HCT116 (cell line): ENCODE measurements around the gene MAEA. TPM values are rescaled to one million over a fixed set of nuclear protein-coding genes. Genes with fewer than 3 reads are reported as not detected.

Source experiments
- ATAC-seq: fragments of 200-7000 bp; cut with Tn5 transposase; 2 replicates; pipeline ENCODE4 v1.9.1; 2020; ENCODE audit warnings: mild to moderate bottlenecking, moderate library complexity
- BruUV-seq: library from RNA; stranded (reverse); fragments of 400-500 nt; replicated peaks from 2 replicates; lab custom pipeline; 2021; lab: Mats Ljungman, UMichigan
- CTCF ChIA-PET: fragments of 300-600 bp; sonication (Branson Sonifier 250); formaldehyde crosslinking; loops from one replicate; lab custom pipeline; 2021; ENCODE audit warnings: antibody characterized with exemption; lab: Charles Lee
- POLR2A ChIA-PET: fragments of 300-600, 350-600 bp; sonication (Branson Sonifier 250); formaldehyde crosslinking; loops from one replicate; lab custom pipeline; 2021; ENCODE audit warnings: antibody characterized with exemption; lab: Charles Lee
- RAD21 ChIA-PET, 2 experiments: fragments of 300-600 bp; sonication (Branson Sonifier 250); formaldehyde crosslinking; loops; one replicate each; lab custom pipeline; 2023; ENCODE audit warnings: low total read pairs in 2 of 2; ENCODE audit not compliant: uncharacterized antibody in 2 of 2, unreplicated experiment in 2 of 2, low non-redundant PET in 1 of 2; lab: Charles Lee
- DNase-seq: peaks from one replicate; pipeline ENCODE4 v3.0.0-alpha.2; 2010; ENCODE audit warnings: low read depth, low spot score
- H2AFZ ChIP-seq: fragments of 200-600 bp; shearing (Covaris generic), sonication (generic); 2 replicates; pipeline ENCODE4 v1.6.1; 2017; ENCODE audit warnings: low read depth, mixed run types, mixed read lengths, antibody characterized with exemption, low read length; ENCODE audit not compliant: poor library complexity, severe bottlenecking
- H3K27ac ChIP-seq: 2 replicates; pipeline ENCODE4 v1.5.1; 2012; ENCODE audit warnings: low read depth, low read length
- H3K27me3 ChIP-seq: fragments of 200-600 bp; sonication (generic); 2 replicates; pipeline ENCODE4 v1.6.1; 2016; ENCODE audit warnings: mixed run types, low read length, mixed read lengths; ENCODE audit not compliant: insufficient read depth
- H3K36me3 ChIP-seq, 2 experiments: fragments of 200-500 bp in 1 of 2; fragments of 200-600 bp in 1 of 2; sonication (Bioruptor generic) in 1 of 2; sonication (generic) in 1 of 2; 2 replicates each; pipeline versions ENCODE4 v1.5.1 to v1.6.1; 2014 to 2016; ENCODE audit warnings: low read length in 2 of 2, inconsistent platforms in 1 of 2, mixed read lengths in 1 of 2, mixed run types in 1 of 2; ENCODE audit not compliant: insufficient read depth in 2 of 2, control insufficient read depth in 1 of 2
- H3K4me1 ChIP-seq, 2 experiments: fragments of 200-600 bp in 1 of 2; sonication (generic) in 1 of 2; 2 replicates each; pipeline versions ENCODE4 v1.5.1 to v1.6.1; 2012 to 2017; ENCODE audit warnings: low read length in 2 of 2, inconsistent platforms in 1 of 2, mild to moderate bottlenecking in 1 of 2, mixed read lengths in 1 of 2, mixed run types in 1 of 2, moderate library complexity in 1 of 2; ENCODE audit not compliant: insufficient read depth in 2 of 2, control insufficient read depth in 1 of 2
- H3K4me2 ChIP-seq: fragments of 200-600 bp; sonication (generic); 2 replicates; pipeline ENCODE4 v1.6.1; 2017; ENCODE audit warnings: mixed run types, low read length, mixed read lengths
- H3K4me3 ChIP-seq, 2 experiments: fragments of 200-600 bp in 1 of 2; sonication (generic) in 1 of 2; replicated peaks in 1 of 2; 2 replicates each; pipeline ENCODE4 v1.5.1; 2011 to 2016; ENCODE audit warnings: low read length in 2 of 2, control low read depth in 1 of 2, low read depth in 1 of 2, mild to moderate bottlenecking in 1 of 2, mixed read lengths in 1 of 2, mixed run types in 1 of 2
- H3K79me2 ChIP-seq: fragments of 200-600 bp; sonication (generic); 2 replicates; pipeline ENCODE4 v1.6.1; 2017; ENCODE audit warnings: mild to moderate bottlenecking, mixed run types, low read length, moderate library complexity, mixed read lengths; ENCODE audit not compliant: insufficient read depth
- H3K9ac ChIP-seq: fragments of 200-600 bp; sonication (generic); 2 replicates; pipeline ENCODE4 v1.6.1; 2016; ENCODE audit warnings: low read length, mixed read lengths
- H3K9me2 ChIP-seq: fragments of 200-600 bp; sonication (generic), shearing (Covaris generic); 2 replicates; pipeline ENCODE4 v1.6.1; 2017; ENCODE audit warnings: mixed run types, mild to moderate bottlenecking, moderate library complexity; ENCODE audit not compliant: insufficient read depth
- H3K9me3 ChIP-seq, 2 experiments: fragments of 200-500 bp in 1 of 2; fragments of 200-600 bp in 1 of 2; sonication (Bioruptor generic) in 1 of 2; sonication (generic) in 1 of 2; 2 replicates each; pipeline ENCODE4 v1.6.1; 2014 to 2017; ENCODE audit warnings: low read length in 2 of 2, mixed read lengths in 2 of 2, inconsistent platforms in 1 of 2, low read depth in 1 of 2, mild to moderate bottlenecking in 1 of 2, mixed run types in 1 of 2, moderate library complexity in 1 of 2; ENCODE audit not compliant: control insufficient read depth in 1 of 2, insufficient read depth in 1 of 2
- H4K20me1 ChIP-seq: fragments of 200-600 bp; sonication (generic), shearing (Covaris generic); 2 replicates; pipeline ENCODE4 v1.6.1; 2017; ENCODE audit warnings: mixed run types, mild to moderate bottlenecking, moderate library complexity; ENCODE audit not compliant: insufficient read depth
- CTCF ChIP-seq, 3 experiments: fragments of 200-600 bp in 1 of 3; sonication (generic) in 1 of 3; IDR thresholded peaks in 2 of 3; conservative IDR thresholded peaks in 1 of 3; 2 replicates each; pipeline ENCODE4 v1.5.1; 2012 to 2017; ENCODE audit warnings: low read depth in 2 of 3, low read length in 2 of 3, antibody characterized with exemption in 1 of 3, borderline replicate concordance in 1 of 3, control low read depth in 1 of 3, mild to moderate bottlenecking in 1 of 3, mixed read lengths in 1 of 3, mixed run types in 1 of 3, moderate library complexity in 1 of 3; ENCODE audit not compliant: insufficient read depth in 1 of 3
- EZH2 ChIP-seq: fragments of 200-600 bp; sonication (generic); IDR thresholded peaks from 2 replicates; pipeline ENCODE4 v1.6.1; 2017; ENCODE audit warnings: antibody characterized with exemption, mixed run types
- EZH2phosphoT487 ChIP-seq: fragments of 200-600 bp; IDR thresholded peaks from 2 replicates; pipeline ENCODE4 v1.6.1; 2018; ENCODE audit warnings: antibody characterized with exemption, borderline replicate concordance
- MAX ChIP-seq: IDR thresholded peaks from 2 replicates; pipeline ENCODE4 v1.6.1; 2012
- POLR2A ChIP-seq: IDR thresholded peaks from 2 replicates; pipeline ENCODE4 v1.7.0; 2011; ENCODE audit warnings: borderline replicate concordance; ENCODE audit not compliant: insufficient read depth, insufficient read length; ENCODE audit errors: extremely low read depth
- POLR2AphosphoS5 ChIP-seq: IDR thresholded peaks from 2 replicates; pipeline ENCODE4 v1.6.1; 2011; ENCODE audit warnings: mild to moderate bottlenecking, low read depth, low read length, moderate library complexity
- RAD21 ChIP-seq: IDR thresholded peaks from 2 replicates; pipeline ENCODE4 v1.6.1; 2012; ENCODE audit warnings: low read depth, mild to moderate bottlenecking
- SP1 ChIP-seq: IDR thresholded peaks from 2 replicates; pipeline ENCODE4 v1.6.1; 2012; ENCODE audit warnings: low read depth
- YY1 ChIP-seq: IDR thresholded peaks from 2 replicates; pipeline ENCODE4 v1.6.1; 2011; ENCODE audit warnings: low read length, low read depth, moderate library complexity, mild to moderate bottlenecking; ENCODE audit not compliant: insufficient replicate concordance; ENCODE audit errors: extremely low read depth
- ZFX ChIP-seq: fragments of 450-650 bp; IDR thresholded peaks from 2 replicates; pipeline ENCODE4 v1.6.1; 2017
- ZNF274 ChIP-seq: fragments of 200-500 bp; sonication (Bioruptor generic); IDR thresholded peaks from 2 replicates; pipeline ENCODE4 v1.6.1; 2014; ENCODE audit warnings: mild to moderate bottlenecking, low read depth, low read length, inconsistent platforms
- intact Hi-C: fragments of 100-400 bp; cut with micrococcal nuclease; formaldehyde crosslinking; loops from 2 replicates; pipeline ENCODE4 v1.10.0; 2022
- total RNA-seq: library from RNA; stranded (reverse); gene quantifications from one replicate; pipeline ENCODE4 v1.2.1, GENCODE V29; 2021; ENCODE audit not compliant: unreplicated experiment

MAEA gene
- total RNA-seq, 1 experiment from 2014 or later: 88.3 TPM

GRCh38 chr4:1347410-1347864 lies 57.7 kb downstream of the MAEA start:
- peak overlapping the region; percentile 85 for H3K4me2 ChIP-seq
- BruUV-seq: no TSS peak
- H3K79me2 ChIP-seq: peaks cover 29% of the 10 kb centered on the region
- H3K9me2 ChIP-seq: no peaks in the 10 kb centered on the region
- H2AFZ ChIP-seq: no peak overlapping the region
- ChIA-PET POLR2A (interaction anchor here (1.3 to 2.1 kb wide), 3 partner anchors 15 to 99 kb away, joined by 3 to 8 read pairs (median 3); partner anchors contain the start of gene CTBP1), RAD21 (no interaction called here), CTCF (interaction anchor here (1.0 kb wide), 1 partner anchor 9 kb away, joined by 5 read pairs; no protein-coding TSS in a partner anchor)
- H3K9me3 ChIP-seq: no peaks in the 10 kb centered on the region
- DNase-seq (no peak), ATAC-seq (peak; percentile 43)
- no peaks in the 10 kb centered on the region for H3K27me3 ChIP-seq
- TF ChIP-seq POLR2AphosphoS5 (peak; percentile 21; the same call in 1 of the 2 replicates), YY1 (no peak), CTCF (IDR thresholded peaks at IDR 0.05 in 2 of 3, conservative IDR thresholded peaks at IDR 0.05 in 1 of 3; ENCODE audit: borderline replicate concordance in 1 of 3, insufficient read depth in 1 of 3, low read depth in 2 of 3, low read length in 2 of 3) (no peak), SP1 (no peak), EZH2 (no peak), POLR2A (no peak), RAD21 (no peak), ZFX (peak; percentile 93; the same call in 1 of the 2 replicates), EZH2phosphoT487 (no peak), ZNF274 (no peak), MAX (no peak)
- peak overlapping the region; percentile 73 to 76 for H3K4me3 ChIP-seq
- peak overlapping the region; percentile 99 for H3K27ac ChIP-seq
- no peaks in the 10 kb centered on the region for H4K20me1 ChIP-seq
- H3K4me1 ChIP-seq: peaks cover 8 to 32% of the 10 kb centered on the region in 2 experiments
- peak overlapping the region; percentile 85 for H3K9ac ChIP-seq
- intact Hi-C loops: loop anchor here (1.0 to 5.0 kb wide), 2 partner anchors 60 to 99 kb away; partner anchors contain the start of gene MAEA
- H3K36me3 ChIP-seq: no peaks in the 10 kb centered on the region; a peak in 1 of 4 replicates
